Spleen (tissue), 11 donors: ENCODE results near the gene PODXL. TPM values are rescaled to one million over a fixed set of nuclear protein-coding genes. Genes with fewer than 3 reads are reported as not detected.

Experiments used
- DNase-seq: peaks from one replicate; pipeline ENCODE4 v3.0.0-alpha.2; 2020
- H3K27ac ChIP-seq, 8 donors: fragments of 200-600 bp; sonication (generic) in 7 of 8; 1 replicate in 4 of 8; 2 replicates in 4 of 8; pipeline versions ENCODE4 v1.5.0 to v1.8.0; 2016 to 2021; ENCODE audit warnings: inconsistent platforms in 4 of 8, mild to moderate bottlenecking in 4 of 8, moderate library complexity in 1 of 8
- H3K27me3 ChIP-seq, 7 donors: fragments of 200-600 bp; sonication (generic) in 6 of 7; replicated peaks in 1 of 7; 1 replicate in 4 of 7; 2 replicates in 3 of 7; pipeline versions ENCODE4 v1.5.0 to v1.8.0; 2016 to 2021; ENCODE audit warnings: inconsistent platforms in 3 of 7, mild to moderate bottlenecking in 1 of 7
- H3K36me3 ChIP-seq, 6 donors: fragments of 200-600 bp; sonication (generic) in 5 of 6; 1 replicate in 4 of 6; 2 replicates in 2 of 6; pipeline versions ENCODE4 v1.5.0 to v1.8.0; 2016 to 2021; ENCODE audit warnings: inconsistent platforms in 2 of 6
- H3K4me1 ChIP-seq, 6 donors: fragments of 200-600 bp; sonication (generic) in 5 of 6; 1 replicate in 3 of 6; 2 replicates in 3 of 6; pipeline versions ENCODE4 v1.5.0 to v1.8.0; 2016 to 2021; ENCODE audit warnings: inconsistent platforms in 3 of 6
- H3K4me3 ChIP-seq, 8 donors: fragments of 200-600 bp; sonication (generic) in 7 of 8; 1 replicate in 4 of 8; 2 replicates in 4 of 8; pipeline versions ENCODE4 v1.5.0 to v1.8.0; 2016 to 2021; ENCODE audit warnings: inconsistent platforms in 4 of 8, mild to moderate bottlenecking in 4 of 8, moderate library complexity in 2 of 8
- H3K9me3 ChIP-seq, 8 donors: fragments of 200-600 bp; sonication (generic) in 7 of 8; 1 replicate in 4 of 8; 2 replicates in 4 of 8; pipeline versions ENCODE4 v1.5.0 to v1.8.0; 2016 to 2021; ENCODE audit warnings: inconsistent platforms in 4 of 8
- CTCF ChIP-seq, 11 experiments: fragments of 200-600 bp in 7 of 11; fragments of 450-650 bp in 4 of 11; sonication (generic) in 4 of 11; IDR thresholded peaks in 8 of 11; conservative IDR thresholded peaks in 3 of 11; 1 replicate in 7 of 11; 2 replicates in 4 of 11; pipeline versions ENCODE4 v1.4.0 to v1.8.0; 2016 to 2021; ENCODE audit warnings: antibody characterized with exemption in 11 of 11, inconsistent platforms in 4 of 11, mild to moderate bottlenecking in 1 of 11
- POLR2A ChIP-seq, 3 donors: fragments of 450-650 bp; IDR thresholded peaks; one replicate each; pipeline ENCODE4 v1.5.1; 2017; ENCODE audit warnings: antibody characterized with exemption in 3 of 3, mild to moderate bottlenecking in 1 of 3
- POLR2AphosphoS5 ChIP-seq, 3 donors: sonication (generic); formaldehyde crosslinking; IDR thresholded peaks; one replicate each; pipeline ENCODE4 v1.5.1; 2017; ENCODE audit warnings: antibody characterized with exemption in 3 of 3
- WGBS, 5 donors: extraction: QIAGEN DNeasy Blood & Tissue Kit in 3 of 5; methylation state at CpG; one replicate each; pipeline versions ENCODE4 v1.1.5 to v1.1.7; 2013 to 2018; 5-methylcytosine and 5-hydroxymethylcytosine counted together
- intact Hi-C: fragments of 100-400 bp; cut with DNase I; formaldehyde crosslinking; loops from one replicate; pipeline ENCODE4 v1.15.0; 2023; ENCODE audit warnings: low total_unique reads
- polyA plus RNA-seq, 3 donors: library from polyadenylated mRNA; stranded (reverse); fragments of 200-250 nt; gene quantifications; one replicate each; pipeline ENCODE4 v1.2.1, GENCODE V29; 2013
- total RNA-seq, 7 donors: library from RNA; depleted of rRNA in 3 of 7; stranded (reverse); fragments of >200 nt in 3 of 7; fragmentation: NEBNext Ultra II Directional in 4 of 7; extraction: Animal tissue kit (Norgen Biotek cat#: 25700) in 4 of 7; gene quantifications; one replicate each; pipeline versions ENCODE4 v1.1.0 to v1.2.1, GENCODE V29; 2016 to 2021
- donor health status: healthy with polysubstance abuse.
- donor health status: DM: no; HTN: no; CAD: no; lungs with moderate emphysema.
- donor health status: DM: no; HTN: no; CAD: no.
- donor health status: Bipolar disorder and iron deficiency.
- donor health status: healthy.
- donor health status: DM: no; HTN: no; CAD: no.
- donor health status: DM: yes; HTN: yes; CAD: no.

Gene PODXL
- total and polyA plus RNA-seq, 10 donors: 1.9 to 27.5 (median 16.0) TPM

GRCh38 chr7:131568510-131568909 lies 12.1 kb upstream of the PODXL start:
- Histone ChIP-seq H3K4me1 (no peaks in the 10 kb centered on the region), H3K4me3 (no peak overlapping the region), H3K27ac (no peak overlapping the region), H3K36me3 (no peaks in the 10 kb centered on the region), H3K9me3 (no peaks in the 10 kb centered on the region), H3K27me3 (no peaks in the 10 kb centered on the region)
- DNase-seq: no peak
- intact Hi-C loops: no loop called here
- WGBS, 5 donors: 78 to 84% (median 81%) methylated on average over 6 of the region's 6 CpGs
- no peak for TF ChIP-seq POLR2A (IDR thresholded peaks at IDR 0.05)
- TF ChIP-seq CTCF (IDR thresholded peaks at IDR 0.05 in 8 of 11, conservative IDR thresholded peaks at IDR 0.05 in 3 of 11): no peak
- TF ChIP-seq POLR2AphosphoS5 (IDR thresholded peaks at IDR 0.05): no peak

GRCh38 chr7:131564640-131565039 lies 8.2 kb upstream of the PODXL start:
- intact Hi-C loops: no loop called here
- 53 to 66% (median 61%) methylated on average over 5 of the region's 5 CpGs for WGBS, 5 donors
- Histone ChIP-seq H3K27me3 (no peaks in the 10 kb centered on the region), H3K4me1 (no peaks in the 10 kb centered on the region), H3K4me3 (no peak overlapping the region), H3K9me3 (no peaks in the 10 kb centered on the region), H3K36me3 (no peaks in the 10 kb centered on the region), H3K27ac (no peak overlapping the region)
- TF ChIP-seq CTCF (IDR thresholded peaks at IDR 0.05 in 8 of 11, conservative IDR thresholded peaks at IDR 0.05 in 3 of 11) (no peak), POLR2AphosphoS5 (IDR thresholded peaks at IDR 0.05) (no peak), POLR2A (IDR thresholded peaks at IDR 0.05) (no peak)
- DNase-seq: no peak

- intact Hi-C loops: no loop called here
- Histone ChIP-seq H3K9me3 (no peaks in the 10 kb centered on the region), H3K27me3 (peaks cover 0 to 3% (median 0%) of the 10 kb centered on the region in 7 donors), H3K27ac (no peak overlapping the region), H3K4me1 (no peaks in the 10 kb centered on the region), H3K4me3 (no peak overlapping the region), H3K36me3 (no peaks in the 10 kb centered on the region)
- TF ChIP-seq CTCF (IDR thresholded peaks at IDR 0.05 in 8 of 11, conservative IDR thresholded peaks at IDR 0.05 in 3 of 11): no peak
- TF ChIP-seq POLR2A (IDR thresholded peaks at IDR 0.05): no peak
- TF ChIP-seq POLR2AphosphoS5 (IDR thresholded peaks at IDR 0.05): no peak
- WGBS, 5 donors: 87 to 95% (median 90%) methylated on average over 5 of the region's 5 CpGs
- DNase-seq: no peak
Measured at GRCh38 chr7:131563918-131564317, 7.5 kb upstream of the PODXL start.

GRCh38 chr7:131562941-131563340 lies 6.5 kb upstream of the PODXL start:
- TF ChIP-seq POLR2AphosphoS5 (IDR thresholded peaks at IDR 0.05): no peak
- no peak for TF ChIP-seq POLR2A (IDR thresholded peaks at IDR 0.05)
- no peak for TF ChIP-seq CTCF (IDR thresholded peaks at IDR 0.05 in 8 of 11, conservative IDR thresholded peaks at IDR 0.05 in 3 of 11)
- DNase-seq: no peak
- no peaks in the 10 kb centered on the region for H3K9me3 ChIP-seq
- 86 to 91% (median 88%) methylated on average over 2 of the region's 2 CpGs for WGBS, 5 donors
- no peaks in the 10 kb centered on the region for H3K36me3 ChIP-seq
- H3K4me1 ChIP-seq: peaks cover 0 to 8% (median 4%) of the 10 kb centered on the region in 6 donors
- intact Hi-C loops: no loop called here
- no peak overlapping the region for H3K27ac ChIP-seq
- peaks cover 0 to 13% (median 3%) of the 10 kb centered on the region in 7 donors for H3K27me3 ChIP-seq
- H3K4me3 ChIP-seq: no peak overlapping the region
